Stomach (tissue), 9 donors: ENCODE results near the gene CAPN10. TPM values are rescaled to one million over a fixed set of nuclear protein-coding genes. Genes with fewer than 3 reads are reported as not detected.
A peak's percentile ranks its signal among the peaks of the same experiment; 100 is the strongest.

Experiments used
- DNase-seq, 2 donors: peaks; one replicate each; pipeline versions ENCODE4 v3.0.0 to v3.0.0-alpha.2; 2013 to 2019
- H3K27ac ChIP-seq, 5 donors: fragments of 200-600 bp in 4 of 5; sonication (generic) in 4 of 5; one replicate each; pipeline ENCODE4 v1.5.1; 2013 to 2019; ENCODE audit warnings: mild to moderate bottlenecking in 1 of 5, moderate library complexity in 1 of 5
- H3K27me3 ChIP-seq, 3 donors: fragments of 200-600 bp; sonication (generic); one replicate each; pipeline ENCODE4 v1.5.1; 2017 to 2019; ENCODE audit warnings: mixed run types in 1 of 3
- H3K36me3 ChIP-seq, 4 donors: fragments of 200-600 bp; sonication (generic); 1 replicate in 3 of 4; 2 replicates in 1 of 4; pipeline ENCODE4 v1.5.1; 2016 to 2019
- H3K4me1 ChIP-seq, 4 donors: fragments of 200-600 bp; sonication (generic); one replicate each; pipeline ENCODE4 v1.5.1; 2016 to 2019
- H3K4me3 ChIP-seq, 4 donors: fragments of 200-600 bp; sonication (generic) in 3 of 4; one replicate each; pipeline ENCODE4 v1.5.1; 2016 to 2019; ENCODE audit warnings: mild to moderate bottlenecking in 1 of 4
- H3K9me3 ChIP-seq, 4 donors: fragments of 200-600 bp; sonication (generic); one replicate each; pipeline ENCODE4 v1.5.1; 2016 to 2019
- CTCF ChIP-seq, 7 experiments: fragments of 450-650 bp in 4 of 7; fragments of 200-600 bp in 3 of 7; sonication (generic) in 3 of 7; IDR thresholded peaks; one replicate each; pipeline ENCODE4 v1.5.1; 2016 to 2019; ENCODE audit warnings: antibody characterized with exemption in 7 of 7, control low read depth in 2 of 7, mild to moderate bottlenecking in 1 of 7
- EP300 ChIP-seq: sonication (generic); formaldehyde crosslinking; IDR thresholded peaks from one replicate; pipeline ENCODE4 v1.6.1; 2017; ENCODE audit warnings: antibody characterized with exemption
- POLR2A ChIP-seq, 4 donors: fragments of 450-650 bp; IDR thresholded peaks; one replicate each; pipeline ENCODE4 v1.6.1; 2016; ENCODE audit warnings: antibody characterized with exemption in 4 of 4, control low read depth in 2 of 4, mild to moderate bottlenecking in 1 of 4, moderate library complexity in 1 of 4
- POLR2AphosphoS5 ChIP-seq, 3 donors: sonication (generic); formaldehyde crosslinking; IDR thresholded peaks; one replicate each; pipeline ENCODE4 v1.6.1; 2016; ENCODE audit warnings: antibody characterized with exemption in 3 of 3
- WGBS, 5 donors: extraction: QIAGEN DNeasy Blood & Tissue Kit in 3 of 5; methylation state at CpG; one replicate each; pipeline versions ENCODE4 v1.1.5 to v1.1.7; 2013 to 2018; 5-methylcytosine and 5-hydroxymethylcytosine counted together
- intact Hi-C: fragments of 100-400 bp; cut with DNase I; formaldehyde crosslinking; loops from one replicate; pipeline ENCODE4 v1.15.1; 2023; ENCODE audit warnings: low total_unique reads
- polyA plus RNA-seq, 3 donors: library from polyadenylated mRNA; stranded (reverse); fragments of 200-250 nt; gene quantifications; one replicate each; pipeline ENCODE4 v1.2.3, GENCODE V29; 2013
- total RNA-seq, 5 donors: library from RNA; depleted of rRNA; stranded (reverse); fragments of >200 nt; gene quantifications; one replicate each; pipeline versions ENCODE4 v1.1.0 to v1.2.3, GENCODE V29; 2014 to 2016
- donor health status: healthy with polysubstance abuse.
- donor health status: Bipolar disorder and iron deficiency.
- donor health status: healthy.

Gene CAPN10
- total and polyA plus RNA-seq, 8 donors: 17.7 to 197 (median 36.6) TPM

- Histone ChIP-seq H3K36me3 (peaks cover 8 to 59% (median 54%) of the 10 kb centered on the region in 4 donors), H3K27me3 (no peaks in the 10 kb centered on the region), H3K27ac (peak overlapping the region in 3 of 5 donors; percentile 2 to 41 (median 21)), H3K4me1 (peaks cover 30 to 60% (median 46%) of the 10 kb centered on the region in 4 donors), H3K4me3 (no peak overlapping the region), H3K9me3 (no peaks in the 10 kb centered on the region)
- TF ChIP-seq POLR2AphosphoS5 (IDR thresholded peaks at IDR 0.05): no peak
- TF ChIP-seq CTCF (IDR thresholded peaks at IDR 0.05): no peak
- no peak for TF ChIP-seq EP300
- TF ChIP-seq POLR2A (IDR thresholded peaks at IDR 0.05): no peak
- WGBS, 5 donors: 57 to 87% (median 70%) methylated on average over 10 to 16 of the region's 16 CpGs
- no peak for DNase-seq
- intact Hi-C loops: no loop called here
Observed at GRCh38 chr2:240589850-240590525, 3.5 kb downstream of the CAPN10 start.

GRCh38 chr2:240590681-240591111 lies 4.2 kb downstream of the CAPN10 start:
- no peak for DNase-seq
- no peak overlapping the region for H3K27ac ChIP-seq
- H3K36me3 ChIP-seq: peaks cover 12 to 65% (median 61%) of the 10 kb centered on the region in 4 donors
- no peak overlapping the region for H3K4me3 ChIP-seq
- TF ChIP-seq CTCF (IDR thresholded peaks at IDR 0.05): no peak
- TF ChIP-seq EP300: no peak
- TF ChIP-seq POLR2AphosphoS5 (IDR thresholded peaks at IDR 0.05): no peak
- TF ChIP-seq POLR2A (IDR thresholded peaks at IDR 0.05): no peak
- H3K9me3 ChIP-seq: no peaks in the 10 kb centered on the region
- intact Hi-C loops: no loop called here
- H3K4me1 ChIP-seq: peaks cover 28 to 60% (median 46%) of the 10 kb centered on the region in 4 donors
- no peaks in the 10 kb centered on the region for H3K27me3 ChIP-seq
- WGBS, 5 donors: 95 to 98% (median 96%) methylated on average over 20 to 21 of the region's 21 CpGs

GRCh38 chr2:240591226-240591625 lies 4.7 kb downstream of the CAPN10 start:
- Histone ChIP-seq H3K4me1 (peaks cover 32 to 65% (median 50%) of the 10 kb centered on the region in 4 donors), H3K27ac (no peak overlapping the region), H3K4me3 (no peak overlapping the region), H3K27me3 (no peaks in the 10 kb centered on the region), H3K9me3 (no peaks in the 10 kb centered on the region), H3K36me3 (peaks cover 12 to 70% (median 66%) of the 10 kb centered on the region in 4 donors)
- WGBS, 5 donors: 88 to 93% (median 92%) methylated on average over 6 of the region's 6 CpGs
- intact Hi-C loops: no loop called here
- no peak for DNase-seq
- TF ChIP-seq EP300 (no peak), POLR2AphosphoS5 (IDR thresholded peaks at IDR 0.05) (no peak), CTCF (IDR thresholded peaks at IDR 0.05) (no peak)

- Histone ChIP-seq H3K4me1 (peaks cover 33 to 71% (median 56%) of the 10 kb centered on the region in 4 donors), H3K27me3 (no peaks in the 10 kb centered on the region), H3K27ac (no peak overlapping the region), H3K9me3 (no peaks in the 10 kb centered on the region), H3K4me3 (no peak overlapping the region), H3K36me3 (peaks cover 12 to 76% (median 71%) of the 10 kb centered on the region in 4 donors)
- no peak for DNase-seq
- intact Hi-C loops: no loop called here
- WGBS, 5 donors: 91 to 96% (median 95%) methylated on average over 12 to 13 of the region's 13 CpGs
- no peak for TF ChIP-seq POLR2A (IDR thresholded peaks at IDR 0.05)
- TF ChIP-seq POLR2AphosphoS5 (IDR thresholded peaks at IDR 0.05): no peak
- no peak for TF ChIP-seq EP300
- TF ChIP-seq CTCF (IDR thresholded peaks at IDR 0.05): no peak
Observed at GRCh38 chr2:240591784-240592183, 5.2 kb downstream of the CAPN10 start.
